Ammon's horn (tissue), 1 donor: ENCODE measurements around the gene SCART1.
"Not testable (repeated sequence)": the region's sequence is repeated elsewhere in the genome, so short reads cannot be mapped to it uniquely, and the experiment has no call there.

Experiments used
- DNase-seq: peaks from one replicate; pipeline ENCODE4 v3.0.0-alpha.2; 2016; ENCODE audit warnings: low spot score

The SCART1 gene

GRCh38 chr10:133474027-133474426 lies 20.3 kb downstream of the SCART1 start:
- no peak for DNase-seq

DNA sequence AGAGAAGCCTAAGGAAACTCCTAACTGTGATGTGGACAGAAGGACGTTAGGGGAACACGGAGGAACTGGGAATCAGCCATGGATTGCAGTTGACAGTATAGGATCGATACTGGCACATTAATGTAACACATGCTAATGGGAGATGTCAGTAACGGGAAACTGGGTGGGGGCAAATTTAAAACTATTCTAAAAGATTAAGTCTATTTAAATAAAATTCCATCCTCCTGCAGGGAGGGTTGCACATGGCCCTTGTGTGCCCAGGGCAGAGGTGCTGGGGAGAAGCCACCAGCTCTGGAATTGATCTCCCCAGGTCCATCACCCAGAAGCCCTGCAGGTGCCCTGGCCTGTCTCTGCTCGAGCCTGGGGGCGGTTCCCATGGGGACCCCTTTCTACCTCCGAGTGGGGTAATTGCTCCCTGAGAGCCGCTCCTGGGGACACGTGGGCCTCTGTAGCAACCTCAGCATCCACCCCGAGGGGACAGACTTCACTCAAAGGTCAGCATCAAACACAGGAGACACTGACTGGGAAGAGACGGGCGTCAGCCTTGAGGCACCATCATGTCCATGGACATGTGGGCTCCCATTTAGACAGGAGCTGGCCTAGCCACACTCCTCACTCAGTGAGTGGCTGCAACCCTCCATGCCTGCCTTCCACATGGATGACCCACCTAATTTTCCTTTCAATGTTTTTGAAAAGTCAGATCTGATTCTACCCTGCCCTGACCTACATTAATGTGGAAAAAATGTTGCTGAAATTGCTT lies 21.1 kb downstream of the SCART1 start:
- DNase-seq = no peak

DNA sequence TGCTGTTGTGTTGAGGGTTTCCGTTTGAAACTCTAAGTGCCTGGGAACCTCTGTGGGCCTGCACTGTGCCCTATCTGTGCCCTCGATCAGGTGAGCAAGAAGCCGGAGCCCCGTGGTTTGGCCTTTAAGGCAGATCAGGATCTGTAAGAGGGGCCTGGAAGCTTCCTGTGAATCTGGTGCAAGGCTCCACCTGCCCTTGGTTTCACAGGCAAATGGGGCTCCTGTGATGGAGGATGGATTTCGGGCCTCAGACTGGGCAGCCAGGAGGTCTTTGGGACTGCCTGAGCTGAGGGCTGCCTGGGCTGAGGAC lies 21.6 kb downstream of the SCART1 start:
- no peak for DNase-seq

DNA sequence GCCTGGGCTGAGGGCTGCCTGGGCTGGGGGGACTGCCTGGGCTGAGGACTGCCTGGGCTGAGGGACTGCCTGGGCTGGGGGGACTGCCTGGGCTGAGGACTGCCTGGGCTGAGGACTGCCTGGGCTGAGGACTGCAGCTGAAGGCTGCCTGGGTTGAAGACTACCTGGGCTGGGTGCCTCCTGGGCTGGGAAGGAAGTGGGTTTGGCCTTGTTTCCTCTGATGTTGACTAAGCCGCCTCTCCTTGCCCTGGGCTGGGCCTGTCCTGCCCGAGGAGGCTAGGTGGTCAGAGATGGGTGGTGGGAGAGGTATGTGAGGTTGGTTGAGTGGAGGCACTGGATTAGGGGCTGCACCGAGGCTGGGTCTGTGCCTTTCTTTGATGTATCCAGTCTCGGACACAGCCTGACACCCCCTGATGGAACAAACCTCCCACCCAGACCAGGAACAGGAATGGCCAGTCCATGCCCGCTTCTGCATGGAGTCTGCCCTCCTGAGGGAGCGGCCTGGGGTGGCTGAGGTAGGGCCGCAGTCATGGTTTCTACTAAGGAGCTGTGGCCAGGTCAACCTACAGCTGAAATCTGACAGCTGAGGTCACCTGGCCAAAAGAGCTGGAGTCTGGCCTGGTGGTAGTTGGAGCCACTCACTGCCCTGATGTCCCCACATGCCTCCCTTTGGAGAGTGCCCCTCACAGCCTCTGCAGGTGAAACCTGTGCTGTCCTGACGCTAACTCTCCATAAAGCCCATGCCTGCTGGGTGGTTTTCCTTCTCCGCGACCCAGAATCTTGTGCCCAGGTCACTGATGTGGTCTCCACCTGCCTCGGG lies 22.3 kb downstream of the SCART1 start:
- DNase-seq = no peak

- no peak for DNase-seq
These were observed 22.9 kb downstream of the SCART1 start for GRCh38 chr10:133476641-133476990.

DNA sequence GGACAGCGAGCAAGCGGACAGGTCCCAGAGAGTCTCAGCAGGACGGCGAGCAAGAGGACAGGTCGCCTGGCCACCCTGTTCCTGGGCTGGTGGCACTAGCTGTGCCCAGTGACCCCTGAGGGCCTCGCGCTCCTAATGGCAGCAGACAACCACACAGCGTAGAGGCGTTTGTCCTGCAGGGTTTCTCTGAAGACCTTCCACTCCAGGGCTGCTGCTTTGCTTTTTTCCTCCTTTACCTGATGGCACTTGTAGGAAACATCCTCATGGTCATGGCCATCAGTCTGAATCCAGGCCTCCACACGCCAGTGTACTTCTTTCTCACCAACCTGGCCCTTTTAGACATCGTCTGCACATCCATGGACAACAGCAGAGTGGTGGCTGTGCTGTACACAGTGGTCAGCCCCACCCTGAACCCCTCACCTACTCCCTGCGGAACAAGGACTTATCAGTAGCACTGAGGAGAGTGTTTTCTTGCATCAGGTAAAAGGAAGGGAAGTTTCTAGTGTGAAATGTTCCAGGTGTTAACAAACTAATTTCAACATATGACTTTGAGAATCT lies 27.4 kb downstream of the SCART1 start:
- DNase-seq = no peak

- no peak for DNase-seq
These were observed 27.9 kb downstream of the SCART1 start for GRCh38 chr10:133481657-133482056.

DNA sequence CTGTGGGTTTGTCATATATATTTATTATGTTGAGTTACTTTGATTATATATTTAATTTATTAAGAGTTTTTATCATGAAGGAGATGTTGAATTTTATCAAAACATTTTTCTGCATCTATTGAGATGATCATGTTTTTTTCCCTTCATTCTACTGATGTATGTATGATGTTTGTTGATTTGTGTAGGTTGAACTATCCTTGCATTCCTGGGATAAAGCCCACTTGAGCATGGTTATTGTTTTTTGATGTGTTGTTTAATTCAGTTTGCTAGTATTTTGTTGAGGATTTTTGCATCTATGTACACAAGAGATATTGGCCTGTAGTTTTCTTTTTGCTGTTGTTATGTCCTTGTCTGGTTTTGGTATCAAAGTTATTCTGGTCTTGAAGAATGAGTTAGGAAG lies 31.1 kb downstream of the SCART1 start:
- no peak for DNase-seq

GRCh38 chr10:133487085-133487484 lies 33.3 kb downstream of the SCART1 start:
- no peak for DNase-seq

DNA sequence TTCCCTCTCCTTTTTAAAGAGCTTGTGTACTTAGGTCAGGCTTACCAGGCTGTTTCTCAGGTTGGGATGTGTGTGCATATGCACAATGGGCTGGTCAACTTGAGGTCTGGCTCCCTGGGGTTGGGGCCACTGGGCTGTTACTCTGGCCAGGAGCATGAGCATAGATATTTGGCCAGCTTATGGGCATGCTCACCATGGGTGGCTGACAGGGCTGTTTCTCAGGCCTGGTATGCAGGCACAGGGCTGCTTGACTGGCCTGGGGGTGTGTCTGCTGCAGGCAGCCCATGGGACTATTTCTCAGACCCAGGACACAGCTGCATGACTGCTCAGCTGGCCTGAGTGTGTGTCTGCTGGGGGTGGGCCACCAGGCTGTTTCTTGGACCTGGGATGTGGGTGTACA lies 34.6 kb downstream of the SCART1 start:
- no peak for DNase-seq

- DNase-seq = no peak
These were observed 36.3 kb downstream of the SCART1 start for GRCh38 chr10:133489816-133490588.

- not testable (repeated sequence) for DNase-seq
These were observed 39.8 kb downstream of the SCART1 start for GRCh38 chr10:133493562-133493961.

GRCh38 chr10:133497363-133497762 lies 43.6 kb downstream of the SCART1 start:
- DNase-seq = not testable (repeated sequence)

DNA sequence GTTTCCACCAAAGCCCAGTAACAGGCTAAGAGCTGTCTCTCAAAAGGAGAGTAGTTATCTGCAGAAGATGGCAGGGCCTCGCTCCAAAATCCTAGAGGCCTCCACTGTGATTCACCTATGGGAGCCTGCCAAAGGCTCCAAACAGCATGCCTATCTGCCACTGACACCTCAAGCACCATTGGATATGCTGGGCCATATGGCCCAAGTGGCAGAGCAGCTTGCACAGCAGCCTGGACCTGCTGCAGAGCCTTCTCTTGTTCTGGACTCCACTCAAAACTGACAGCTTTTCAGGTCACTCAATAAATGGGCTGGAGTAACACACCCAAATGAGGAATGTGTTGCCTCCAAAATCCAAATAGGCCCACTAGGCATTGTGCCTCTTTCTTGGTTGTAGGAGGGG lies 45.4 kb downstream of the SCART1 start:
- DNase-seq = not testable (repeated sequence)

DNA sequence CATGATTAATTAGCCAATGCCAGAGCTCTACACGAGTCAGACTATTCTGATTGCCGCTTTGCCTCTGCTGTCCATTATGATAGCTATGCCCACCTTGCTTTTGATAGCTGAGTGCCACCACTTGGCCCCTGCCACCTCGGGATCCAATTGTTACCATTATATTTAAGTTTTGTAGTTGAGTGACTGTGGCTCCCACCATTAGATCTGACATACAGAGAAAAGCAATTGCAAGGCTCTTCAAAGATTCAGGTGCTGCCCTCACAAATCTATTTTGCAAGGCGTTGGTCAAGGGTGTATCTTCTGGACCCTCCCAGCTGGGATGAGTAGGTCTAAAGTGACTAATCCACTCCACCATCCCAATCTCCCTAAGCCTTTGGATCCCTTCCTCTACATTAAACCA lies 47.2 kb downstream of the SCART1 start:
- not testable (repeated sequence) for DNase-seq

DNA sequence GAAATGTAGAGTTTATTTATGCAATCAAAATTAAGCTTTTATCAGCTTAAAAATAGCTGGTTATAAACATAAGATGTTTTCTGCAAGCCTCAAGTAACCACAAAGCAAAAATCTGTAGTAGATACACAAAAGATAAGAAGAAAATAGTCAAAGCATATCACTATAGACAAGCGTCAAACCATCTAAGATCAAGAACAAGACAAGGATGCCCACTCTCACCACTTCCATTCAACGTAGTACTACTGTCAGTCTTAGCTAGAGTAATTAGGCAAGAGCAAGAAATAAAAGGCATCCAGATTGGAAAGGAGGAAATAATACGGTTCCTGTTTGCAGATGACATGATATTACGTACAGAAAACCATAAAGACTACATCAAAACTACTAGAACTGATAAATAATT lies 56.0 kb downstream of the SCART1 start:
- no peak for DNase-seq

GRCh38 chr10:133511408-133511807 lies 57.7 kb downstream of the SCART1 start:
- no peak for DNase-seq

DNA sequence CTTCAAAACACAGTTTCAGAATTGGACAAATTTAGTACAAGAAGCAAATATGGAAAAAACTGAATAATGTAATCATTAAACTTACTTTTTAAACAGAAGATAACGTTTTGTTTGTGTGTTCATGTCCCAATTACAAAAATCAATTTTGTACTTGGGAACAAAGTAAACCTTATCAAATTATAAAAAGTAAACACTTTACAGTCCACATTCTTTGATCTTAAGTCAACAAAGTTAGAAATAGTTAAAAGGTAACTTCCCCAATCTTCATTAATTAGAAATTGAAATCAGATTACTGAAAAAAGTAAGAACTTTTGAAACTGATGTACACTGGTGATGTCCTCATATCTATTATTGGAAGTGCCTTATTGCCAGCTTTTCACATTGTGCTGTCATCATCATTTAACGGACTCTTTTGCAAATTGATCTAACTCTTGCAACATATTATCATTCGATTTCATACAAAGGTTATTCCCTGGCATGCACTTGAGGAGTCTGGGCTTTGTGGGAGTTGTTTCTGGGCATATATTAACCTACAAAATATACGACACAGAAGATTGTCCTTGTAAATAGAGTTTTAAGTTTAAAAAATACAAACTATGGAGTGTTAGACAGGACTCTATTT lies 58.3 kb downstream of the SCART1 start:
- no peak for DNase-seq

DNA sequence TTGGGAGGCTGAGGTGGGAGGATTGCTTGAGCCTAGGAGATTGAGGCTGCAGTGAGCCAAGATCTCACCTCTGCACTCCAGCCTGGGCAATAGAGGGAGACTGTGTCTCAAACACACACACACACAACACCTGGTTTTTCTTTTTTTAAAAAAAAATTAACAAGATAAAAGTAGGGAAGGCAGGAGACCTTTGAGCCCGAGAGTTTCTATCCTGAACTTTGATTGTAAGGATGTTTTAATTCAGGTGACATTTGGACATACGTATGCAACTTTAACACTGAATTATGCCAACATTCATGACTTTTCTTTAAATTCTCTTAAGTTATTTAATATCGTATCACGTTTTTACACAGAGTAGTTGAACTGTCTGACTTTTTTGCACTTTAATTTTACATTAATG lies 61.7 kb downstream of the SCART1 start:
- DNase-seq = no peak

- no peak for DNase-seq
These were observed 62.3 kb downstream of the SCART1 start for GRCh38 chr10:133516057-133516456.

GRCh38 chr10:133518517-133518916 lies 64.8 kb downstream of the SCART1 start:
- not testable (repeated sequence) for DNase-seq
